Upper lobe of left lung (tissue), 4 donors: ENCODE measurements around the gene PCLAF.

ENCODE experiments used
- EP300 ChIP-seq, 4 donors: sonication (generic); formaldehyde crosslinking; IDR thresholded peaks; one replicate each; pipeline ENCODE4 v1.5.1; 2017; ENCODE audit warnings: antibody characterized with exemption in 4 of 4, control low read depth in 2 of 4
- POLR2A ChIP-seq, 4 donors: fragments of 450-650 bp; IDR thresholded peaks; one replicate each; pipeline ENCODE4 v1.5.1; 2016 to 2017; ENCODE audit warnings: antibody characterized with exemption in 4 of 4, mild to moderate bottlenecking in 2 of 4
- POLR2AphosphoS5 ChIP-seq, 2 donors: sonication (generic); formaldehyde crosslinking; IDR thresholded peaks; one replicate each; pipeline ENCODE4 v1.5.1; 2017; ENCODE audit warnings: antibody characterized with exemption in 2 of 2
- TF ChIP-seq, protein P1 (sequence below), 6 experiments: fragments of 450-650 bp in 4 of 6; fragments of 200-600 bp in 2 of 6; sonication (generic) in 2 of 6; IDR thresholded peaks; one replicate each; pipeline ENCODE4 v1.5.1; 2016 to 2019; ENCODE audit warnings: antibody characterized with exemption in 6 of 6

DNA sequence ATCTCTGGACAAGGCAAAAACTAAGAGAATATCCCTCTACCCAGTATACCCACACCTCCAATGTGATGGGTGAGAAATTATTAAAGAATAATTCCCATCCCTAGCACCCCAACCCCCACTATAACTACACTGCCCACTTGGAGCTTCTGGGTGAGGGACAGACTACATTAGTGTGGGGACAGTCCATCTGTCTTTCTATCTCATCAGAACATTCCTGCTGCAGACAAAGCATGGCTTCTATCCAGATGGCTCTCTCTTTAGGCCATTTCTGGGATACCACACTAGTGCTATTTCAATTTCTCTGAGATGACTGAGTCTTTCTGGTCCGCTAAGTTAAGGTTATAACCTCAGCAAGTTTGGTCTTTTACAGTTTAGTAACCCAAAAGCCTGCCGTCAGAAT is 31.9 kb downstream of the PCLAF start:
- TF ChIP-seq, protein P1, sequence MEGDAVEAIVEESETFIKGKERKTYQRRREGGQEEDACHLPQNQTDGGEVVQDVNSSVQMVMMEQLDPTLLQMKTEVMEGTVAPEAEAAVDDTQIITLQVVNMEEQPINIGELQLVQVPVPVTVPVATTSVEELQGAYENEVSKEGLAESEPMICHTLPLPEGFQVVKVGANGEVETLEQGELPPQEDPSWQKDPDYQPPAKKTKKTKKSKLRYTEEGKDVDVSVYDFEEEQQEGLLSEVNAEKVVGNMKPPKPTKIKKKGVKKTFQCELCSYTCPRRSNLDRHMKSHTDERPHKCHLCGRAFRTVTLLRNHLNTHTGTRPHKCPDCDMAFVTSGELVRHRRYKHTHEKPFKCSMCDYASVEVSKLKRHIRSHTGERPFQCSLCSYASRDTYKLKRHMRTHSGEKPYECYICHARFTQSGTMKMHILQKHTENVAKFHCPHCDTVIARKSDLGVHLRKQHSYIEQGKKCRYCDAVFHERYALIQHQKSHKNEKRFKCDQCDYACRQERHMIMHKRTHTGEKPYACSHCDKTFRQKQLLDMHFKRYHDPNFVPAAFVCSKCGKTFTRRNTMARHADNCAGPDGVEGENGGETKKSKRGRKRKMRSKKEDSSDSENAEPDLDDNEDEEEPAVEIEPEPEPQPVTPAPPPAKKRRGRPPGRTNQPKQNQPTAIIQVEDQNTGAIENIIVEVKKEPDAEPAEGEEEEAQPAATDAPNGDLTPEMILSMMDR (IDR thresholded peaks at IDR 0.05), result no peak
- no peak for TF ChIP-seq POLR2AphosphoS5 (IDR thresholded peaks at IDR 0.05)
- TF ChIP-seq POLR2A (IDR thresholded peaks at IDR 0.05), result no peak
- no peak for TF ChIP-seq EP300 (IDR thresholded peaks at IDR 0.05)
